Measurements from ENCODE around the gene SIN3B.

- TF ChIP-seq, protein P1, sequence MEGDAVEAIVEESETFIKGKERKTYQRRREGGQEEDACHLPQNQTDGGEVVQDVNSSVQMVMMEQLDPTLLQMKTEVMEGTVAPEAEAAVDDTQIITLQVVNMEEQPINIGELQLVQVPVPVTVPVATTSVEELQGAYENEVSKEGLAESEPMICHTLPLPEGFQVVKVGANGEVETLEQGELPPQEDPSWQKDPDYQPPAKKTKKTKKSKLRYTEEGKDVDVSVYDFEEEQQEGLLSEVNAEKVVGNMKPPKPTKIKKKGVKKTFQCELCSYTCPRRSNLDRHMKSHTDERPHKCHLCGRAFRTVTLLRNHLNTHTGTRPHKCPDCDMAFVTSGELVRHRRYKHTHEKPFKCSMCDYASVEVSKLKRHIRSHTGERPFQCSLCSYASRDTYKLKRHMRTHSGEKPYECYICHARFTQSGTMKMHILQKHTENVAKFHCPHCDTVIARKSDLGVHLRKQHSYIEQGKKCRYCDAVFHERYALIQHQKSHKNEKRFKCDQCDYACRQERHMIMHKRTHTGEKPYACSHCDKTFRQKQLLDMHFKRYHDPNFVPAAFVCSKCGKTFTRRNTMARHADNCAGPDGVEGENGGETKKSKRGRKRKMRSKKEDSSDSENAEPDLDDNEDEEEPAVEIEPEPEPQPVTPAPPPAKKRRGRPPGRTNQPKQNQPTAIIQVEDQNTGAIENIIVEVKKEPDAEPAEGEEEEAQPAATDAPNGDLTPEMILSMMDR (IDR thresholded peaks at IDR 0.05), result no peak
- no peak for TF ChIP-seq EP300 (IDR thresholded peaks at IDR 0.05)
These were observed 39.4 kb downstream of the SIN3B start for GRCh38 chr19:16868423-16869130.
